Activated CD8-positive, alpha-beta memory T cell treated with anti-CD3 and anti-CD28 coated beads, Interleukin-2, amount 10 ng/mL, durations not matched to agents 7 days and 5 days (primary cell): ENCODE data around the gene PGM5. TPM values are rescaled to one million over a fixed set of nuclear protein-coding genes. Genes with fewer than 3 reads are reported as not detected.

Experiments
- ATAC-seq: fragments of 150-1000 bp; cut with Tn5 transposase; one replicate; pipeline ENCODE4 v1.10.0; 2021; ENCODE audit warnings: moderate library complexity
- CTCF ChIA-PET: fragments of 350-600 bp; sonication (Branson Sonifier 250); formaldehyde crosslinking; loops from one replicate; lab custom pipeline; 2021; ENCODE audit warnings: antibody characterized with exemption; lab: Charles Lee
- DNase-seq: peaks from one replicate; pipeline ENCODE4 v3.0.0-alpha.2; 2020
- H3K27ac Mint-ChIP-seq: one replicate; pipeline ENCODE4 v1.8.0; 2021; ENCODE audit warnings: mild to moderate bottlenecking, mixed read lengths
- H3K27me3 Mint-ChIP-seq: one replicate; pipeline ENCODE4 v1.8.0; 2021; ENCODE audit warnings: mixed read lengths
- H3K36me3 Mint-ChIP-seq: one replicate; pipeline ENCODE4 v1.8.0; 2021; ENCODE audit warnings: mild to moderate bottlenecking, mixed read lengths
- H3K4me1 Mint-ChIP-seq: one replicate; pipeline ENCODE4 v1.8.0; 2021; ENCODE audit warnings: mixed read lengths
- H3K4me3 Mint-ChIP-seq: one replicate; pipeline ENCODE4 v1.8.0; 2021; ENCODE audit warnings: mild to moderate bottlenecking, moderate library complexity, mixed read lengths
- H3K9me3 Mint-ChIP-seq: one replicate; pipeline ENCODE4 v1.8.0; 2022; ENCODE audit warnings: low read depth, mixed read lengths
- total RNA-seq, 2 experiments: library from RNA; stranded (reverse); gene quantifications; one replicate each; pipeline ENCODE4 v1.2.3, GENCODE V29; 2021

The PGM5 gene
- total RNA-seq, 2 experiments from 2014 or later = not detected

DNA sequence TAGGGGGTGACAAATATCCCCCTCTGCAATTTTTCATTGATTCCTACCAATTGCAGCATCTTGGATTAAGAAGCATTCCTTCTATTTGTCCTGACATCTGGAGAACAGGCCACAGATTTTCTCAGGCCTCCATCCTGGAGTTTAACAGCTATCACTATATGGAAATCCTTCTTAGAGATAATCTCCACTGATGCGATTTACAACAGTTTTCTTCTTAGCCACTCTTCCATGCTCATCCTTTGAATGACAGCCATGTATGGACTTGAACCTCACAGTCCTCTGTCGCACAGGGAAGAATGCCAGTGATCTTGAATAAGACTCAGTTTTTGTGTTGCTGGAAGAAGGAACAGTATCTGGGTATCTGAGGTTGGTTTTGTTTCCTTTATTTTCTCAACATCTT lies 73.2 kb downstream of the PGM5 start:
- no peaks in the 10 kb centered on the region for H3K9me3 Mint-ChIP-seq
- H3K27me3 Mint-ChIP-seq = peaks cover 3% of the 10 kb centered on the region
- no peak overlapping the region for H3K27ac Mint-ChIP-seq
- no peaks in the 10 kb centered on the region for H3K36me3 Mint-ChIP-seq
- no peak for DNase-seq
- CTCF ChIA-PET = no interaction called here
- no peak for ATAC-seq
- no peak overlapping the region for H3K4me3 Mint-ChIP-seq
- no peaks in the 10 kb centered on the region for H3K4me1 Mint-ChIP-seq

DNA sequence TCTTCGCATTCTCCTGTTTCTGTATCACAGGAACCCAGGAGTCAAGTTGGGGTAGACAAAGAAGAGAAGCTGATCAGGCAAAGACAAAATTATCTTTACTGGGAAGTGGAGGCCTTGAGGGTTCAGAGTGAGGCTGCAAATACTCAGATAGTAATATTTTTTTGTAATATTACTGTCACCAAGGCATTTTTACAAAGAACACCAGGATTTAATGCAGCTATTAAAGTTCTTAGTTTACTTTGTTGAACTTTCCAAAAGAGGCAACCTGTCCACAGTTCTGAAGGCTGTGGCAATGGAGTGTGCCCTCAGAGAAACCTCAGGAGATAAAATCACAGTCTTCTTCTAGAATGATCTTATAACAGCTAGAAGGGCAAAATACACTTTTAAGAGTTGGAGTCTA lies 74.9 kb downstream of the PGM5 start:
- Mint-ChIP-seq H3K27ac (no peak overlapping the region), H3K27me3 (peaks cover 5% of the 10 kb centered on the region), H3K9me3 (no peaks in the 10 kb centered on the region), H3K4me3 (no peak overlapping the region), H3K4me1 (no peaks in the 10 kb centered on the region), H3K36me3 (no peaks in the 10 kb centered on the region)
- no peak for DNase-seq
- CTCF ChIA-PET = no interaction called here
- no peak for ATAC-seq

DNA sequence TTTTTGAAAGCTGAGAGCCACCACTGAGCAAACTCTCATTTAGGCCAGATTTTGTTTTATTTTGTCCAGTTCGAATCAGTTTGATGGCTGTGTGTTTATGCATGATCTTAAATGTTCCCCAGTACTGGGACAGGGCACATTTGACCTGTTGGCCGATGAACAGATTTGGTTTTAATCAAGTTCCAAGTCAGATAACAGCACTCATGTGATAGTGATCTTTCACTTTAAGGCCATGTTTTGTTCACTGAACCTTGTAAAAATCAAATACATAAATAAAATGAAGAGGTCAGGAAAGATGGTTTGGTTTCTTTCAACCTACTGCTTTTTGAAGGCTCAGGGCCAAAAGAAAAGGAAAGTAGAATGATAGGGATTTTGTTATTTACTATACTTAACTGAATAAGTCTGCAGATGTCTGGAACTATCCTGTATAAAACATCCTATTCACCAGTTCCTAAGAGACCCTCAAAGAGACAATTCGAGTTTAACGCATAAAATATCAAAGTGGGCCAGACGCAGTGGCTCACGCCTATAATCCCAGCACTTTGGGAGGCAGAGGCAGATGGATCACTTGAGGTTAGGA lies 77.2 kb downstream of the PGM5 start:
- H3K36me3 Mint-ChIP-seq = no peaks in the 10 kb centered on the region
- H3K27ac Mint-ChIP-seq = no peak overlapping the region
- H3K27me3 Mint-ChIP-seq = peaks cover 5% of the 10 kb centered on the region
- DNase-seq = no peak
- H3K9me3 Mint-ChIP-seq = no peaks in the 10 kb centered on the region
- CTCF ChIA-PET = no interaction called here
- no peak overlapping the region for H3K4me3 Mint-ChIP-seq
- no peak for ATAC-seq
- no peaks in the 10 kb centered on the region for H3K4me1 Mint-ChIP-seq

DNA sequence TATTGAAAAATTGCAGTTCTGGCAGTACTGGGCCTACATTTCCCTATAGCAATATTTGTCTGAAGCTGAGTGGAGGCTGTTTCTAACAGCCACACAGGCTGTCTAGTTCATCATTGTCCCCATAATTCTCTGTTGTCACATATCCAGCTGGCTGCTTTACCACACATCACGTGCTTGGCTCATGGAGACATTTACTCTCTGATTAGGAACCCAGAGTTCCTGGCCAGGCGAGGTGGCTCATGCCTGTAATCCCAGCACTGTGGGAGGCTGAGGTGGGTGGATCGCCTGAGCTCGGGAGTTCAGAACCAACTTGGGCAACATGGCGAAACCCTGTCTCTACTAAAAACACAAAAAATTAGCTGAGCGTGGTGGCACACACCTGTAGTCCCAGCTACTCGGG lies 81.4 kb downstream of the PGM5 start:
- no peaks in the 10 kb centered on the region for H3K9me3 Mint-ChIP-seq

DNA sequence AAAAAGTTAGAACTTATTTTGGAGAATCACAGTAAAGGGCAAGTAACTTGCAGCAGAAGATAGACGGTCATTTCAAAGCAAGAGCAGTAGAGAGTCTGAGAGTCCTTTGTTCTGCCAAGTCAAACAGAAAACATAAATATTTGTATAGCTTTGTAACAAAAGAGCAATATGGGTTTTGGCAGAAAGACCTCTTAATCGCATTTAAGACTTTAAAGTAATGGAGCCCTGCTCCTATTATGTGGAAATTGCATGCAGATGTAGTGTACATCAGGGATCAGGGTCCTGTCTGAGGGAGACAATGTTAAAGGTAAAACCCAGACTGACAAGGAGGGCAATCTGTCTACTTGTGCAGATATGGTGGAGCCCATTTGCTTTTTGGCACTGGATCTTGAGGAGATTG lies 87.2 kb downstream of the PGM5 start:
- Mint-ChIP-seq H3K4me3 (no peak overlapping the region), H3K27me3 (no peaks in the 10 kb centered on the region), H3K4me1 (no peaks in the 10 kb centered on the region), H3K27ac (no peak overlapping the region), H3K36me3 (no peaks in the 10 kb centered on the region), H3K9me3 (no peaks in the 10 kb centered on the region)
- DNase-seq (no peak), ATAC-seq (no peak)
- CTCF ChIA-PET = no interaction called here

More for the DNA sequence above, 81.4 kb downstream of the PGM5 start:
- ATAC-seq = no peak
- Mint-ChIP-seq H3K4me3 (no peak overlapping the region), H3K27me3 (peaks cover 5% of the 10 kb centered on the region), H3K4me1 (no peaks in the 10 kb centered on the region), H3K36me3 (no peaks in the 10 kb centered on the region), H3K27ac (no peak overlapping the region)
- CTCF ChIA-PET = no interaction called here
- DNase-seq = no peak

DNA sequence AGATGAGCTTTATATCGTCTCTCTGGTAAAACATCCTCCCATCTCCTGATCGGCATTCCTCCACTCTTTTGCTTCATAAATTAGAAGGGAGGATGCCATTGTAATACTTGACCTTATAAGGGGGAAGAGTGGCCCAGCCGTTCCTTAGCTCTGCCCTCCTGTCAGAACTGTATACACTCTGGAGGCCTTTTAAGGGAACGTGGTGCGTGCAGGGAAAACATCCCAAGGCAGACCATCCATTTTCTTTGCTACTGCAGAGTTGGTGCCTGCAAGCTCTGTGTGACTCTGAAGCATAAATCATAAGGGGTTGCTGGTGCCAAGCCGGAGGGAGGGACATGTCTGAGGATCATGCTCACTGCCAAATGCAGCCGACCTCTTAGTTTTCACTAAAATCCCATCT lies 90.4 kb downstream of the PGM5 start:
- H3K36me3 Mint-ChIP-seq = no peaks in the 10 kb centered on the region
- no peak for DNase-seq
- H3K9me3 Mint-ChIP-seq = no peaks in the 10 kb centered on the region
- ATAC-seq = no peak
- no peaks in the 10 kb centered on the region for H3K27me3 Mint-ChIP-seq
- no peaks in the 10 kb centered on the region for H3K4me1 Mint-ChIP-seq
- H3K27ac Mint-ChIP-seq = no peak overlapping the region
- H3K4me3 Mint-ChIP-seq = no peak overlapping the region
- CTCF ChIA-PET = no interaction called here

DNA sequence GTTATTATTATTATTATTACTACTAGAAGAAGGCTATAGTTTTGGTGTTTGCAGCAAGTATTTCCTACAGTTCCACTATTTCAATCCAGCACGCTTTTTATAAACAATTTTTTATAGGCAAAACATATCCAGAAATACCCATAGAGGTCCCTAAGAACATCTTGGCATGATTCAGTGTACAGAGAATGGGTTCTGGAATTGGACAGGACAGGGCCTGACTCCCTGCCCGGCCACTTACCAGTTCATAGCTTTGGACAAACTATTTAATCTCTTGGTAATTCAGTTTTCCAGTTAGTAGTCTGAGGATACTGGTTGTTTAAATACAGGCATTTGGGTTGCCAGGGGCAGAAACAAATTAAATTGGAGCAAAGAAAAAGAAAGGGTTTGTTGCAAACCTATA lies 91.2 kb downstream of the PGM5 start:
- CTCF ChIA-PET = no interaction called here

DNA sequence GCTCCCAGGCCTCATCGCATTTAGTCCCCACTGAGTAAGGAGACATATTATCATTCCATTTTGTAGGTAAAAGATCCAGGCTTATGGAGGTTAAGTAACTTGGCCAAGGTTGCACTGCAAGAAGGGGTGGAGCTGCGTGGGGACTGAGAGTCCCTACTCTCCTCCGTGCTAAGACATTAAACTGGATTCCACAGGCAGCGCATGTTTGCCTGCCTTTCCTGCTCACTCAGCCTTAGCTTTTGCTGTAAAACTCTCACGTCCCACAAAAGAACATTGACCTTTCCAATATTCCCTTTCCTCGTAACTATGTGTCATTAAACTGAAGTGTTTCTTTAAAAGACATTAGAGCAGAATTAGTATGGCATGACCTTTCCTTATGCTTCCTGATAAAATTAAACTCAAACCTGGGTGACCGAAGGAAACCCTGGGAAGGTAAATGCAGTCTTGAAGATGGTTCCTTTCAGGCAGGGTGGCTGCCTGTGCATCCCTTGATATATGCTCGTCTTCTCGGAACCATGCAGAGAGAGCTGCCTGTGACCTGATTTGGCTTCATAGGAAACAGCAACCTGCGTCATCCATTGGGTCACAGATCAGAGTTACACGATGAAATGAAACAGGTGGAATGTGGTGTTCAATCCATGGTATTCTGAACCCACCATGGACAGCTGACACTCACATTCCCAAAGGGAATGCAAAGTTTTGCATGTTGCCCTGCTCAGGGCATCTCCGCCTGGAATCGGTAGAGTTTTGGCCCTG lies 98.3 kb downstream of the PGM5 start:
- DNase-seq = no peak
- no peaks in the 10 kb centered on the region for H3K4me1 Mint-ChIP-seq

More for the DNA sequence above, 91.2 kb downstream of the PGM5 start:
- Mint-ChIP-seq H3K27ac (no peak overlapping the region), H3K4me3 (no peak overlapping the region), H3K27me3 (no peaks in the 10 kb centered on the region), H3K36me3 (no peaks in the 10 kb centered on the region), H3K4me1 (no peaks in the 10 kb centered on the region), H3K9me3 (no peaks in the 10 kb centered on the region)
- ATAC-seq (no peak), DNase-seq (no peak)

DNA sequence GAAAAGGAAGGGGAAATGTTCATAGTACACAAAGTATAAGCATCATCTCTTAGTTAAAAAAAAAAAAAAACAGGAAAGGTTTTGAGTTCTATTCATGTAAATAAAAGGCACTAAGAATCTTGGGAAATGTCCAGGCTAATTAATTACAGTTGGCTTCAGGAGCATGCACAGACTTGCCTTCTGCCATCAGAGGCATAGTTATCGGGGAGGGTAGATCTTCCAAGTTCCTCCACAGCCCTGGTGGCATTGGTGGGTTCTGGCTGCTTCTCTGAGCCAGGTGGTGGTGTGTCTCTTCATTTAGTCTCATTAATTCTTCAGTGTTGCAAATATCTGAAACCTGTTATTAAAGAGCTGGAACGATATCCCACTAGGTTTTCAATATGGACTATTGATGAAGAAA lies 99.0 kb downstream of the PGM5 start:
- Mint-ChIP-seq H3K4me1 (no peaks in the 10 kb centered on the region), H3K4me3 (no peak overlapping the region), H3K27me3 (no peaks in the 10 kb centered on the region), H3K27ac (no peak overlapping the region), H3K9me3 (no peaks in the 10 kb centered on the region), H3K36me3 (no peaks in the 10 kb centered on the region)
- ATAC-seq = no peak
- no peak for DNase-seq
- CTCF ChIA-PET = interaction anchor here (0.6 kb wide), 1 partner anchor 32 kb away, joined by 3 read pairs; no protein-coding TSS in a partner anchor

More for the DNA sequence above, 98.3 kb downstream of the PGM5 start:
- ATAC-seq = no peak
- Mint-ChIP-seq H3K36me3 (no peaks in the 10 kb centered on the region), H3K27me3 (no peaks in the 10 kb centered on the region), H3K4me3 (no peak overlapping the region), H3K27ac (no peak overlapping the region), H3K9me3 (no peaks in the 10 kb centered on the region)
- CTCF ChIA-PET = no interaction called here

DNA sequence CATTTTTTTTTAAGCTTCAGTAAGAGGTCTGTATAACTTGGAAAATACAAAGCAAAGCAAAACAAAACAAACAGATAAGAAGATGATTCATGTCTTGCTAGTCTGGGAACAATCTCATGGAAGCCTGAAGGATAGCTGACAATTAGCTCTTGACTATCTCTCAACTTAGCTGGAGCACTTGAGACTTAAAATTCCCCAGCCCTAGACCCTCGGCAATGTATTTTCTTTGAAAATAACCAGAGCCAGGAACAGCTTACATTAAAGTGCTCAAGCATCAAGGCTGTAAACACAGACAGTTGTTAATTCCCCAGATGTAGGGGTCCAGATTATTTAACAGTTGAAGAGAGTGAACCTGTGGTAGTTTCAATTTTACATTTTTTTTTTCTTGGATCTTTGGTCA lies 101.4 kb downstream of the PGM5 start:
- peaks cover 2% of the 10 kb centered on the region for H3K27me3 Mint-ChIP-seq
- CTCF ChIA-PET = no interaction called here
- DNase-seq = no peak
- no peak overlapping the region for H3K27ac Mint-ChIP-seq
- no peaks in the 10 kb centered on the region for H3K9me3 Mint-ChIP-seq
- ATAC-seq = no peak
- H3K4me1 Mint-ChIP-seq = no peaks in the 10 kb centered on the region
- no peak overlapping the region for H3K4me3 Mint-ChIP-seq
- no peaks in the 10 kb centered on the region for H3K36me3 Mint-ChIP-seq

DNA sequence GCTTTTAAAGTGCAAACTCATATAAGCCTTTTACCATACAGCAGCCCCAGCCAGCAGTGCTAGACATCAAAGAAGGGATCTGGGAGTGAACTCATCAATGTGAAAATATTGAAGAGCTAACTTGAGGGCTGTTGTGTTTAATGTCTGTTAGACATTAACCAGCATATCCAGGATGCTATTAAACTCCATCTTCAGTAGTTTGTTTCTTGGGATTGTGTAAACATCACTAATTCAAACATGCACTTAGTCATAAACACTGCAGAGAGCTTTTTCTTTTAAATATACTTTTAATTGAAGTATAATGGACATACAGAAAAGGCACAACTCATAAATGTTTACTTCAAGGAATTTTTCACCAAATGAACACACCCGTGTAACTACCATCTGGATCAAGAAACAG lies 102.5 kb downstream of the PGM5 start:
- peaks cover 2% of the 10 kb centered on the region for H3K27me3 Mint-ChIP-seq

DNA sequence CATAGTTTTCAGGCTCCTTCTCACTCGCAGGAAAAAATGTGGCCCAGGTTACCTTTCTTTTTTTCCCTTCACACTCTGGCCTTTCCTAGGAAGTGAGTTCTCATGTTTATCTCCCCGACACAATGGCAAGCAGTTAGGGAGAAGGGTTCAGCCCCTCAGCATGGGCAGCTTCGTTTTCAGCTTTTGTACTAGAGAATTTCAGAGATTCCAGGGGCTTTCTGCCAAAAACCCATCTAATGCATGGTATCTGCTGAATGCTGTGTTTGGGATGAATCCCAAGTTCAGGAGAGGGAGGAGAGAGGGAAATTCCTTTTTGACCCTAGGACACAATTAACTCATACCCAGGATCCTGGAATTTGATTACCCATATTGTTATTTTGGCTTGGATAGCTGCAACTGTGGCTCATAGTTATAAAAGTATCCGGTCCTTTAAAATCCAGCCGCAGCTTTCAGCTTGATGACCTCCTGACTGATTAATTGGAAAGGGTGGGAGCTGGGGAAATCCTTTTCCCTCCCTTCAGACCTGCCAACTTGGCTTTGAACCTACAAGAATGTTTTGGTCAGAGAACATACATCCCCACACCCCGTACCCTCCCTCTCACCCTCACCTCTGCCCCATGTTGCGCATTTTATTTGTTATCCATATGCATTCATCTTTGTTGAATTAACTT lies 105.8 kb downstream of the PGM5 start:
- Mint-ChIP-seq H3K4me1 (no peaks in the 10 kb centered on the region), H3K27ac (no peak overlapping the region), H3K4me3 (no peak overlapping the region), H3K36me3 (no peaks in the 10 kb centered on the region), H3K9me3 (no peaks in the 10 kb centered on the region), H3K27me3 (peaks cover 8% of the 10 kb centered on the region)
- ATAC-seq (no peak), DNase-seq (no peak)
- CTCF ChIA-PET = no interaction called here

More for the DNA sequence above, 102.5 kb downstream of the PGM5 start:
- DNase-seq (no peak), ATAC-seq (no peak)
- no peak overlapping the region for H3K27ac Mint-ChIP-seq
- no peaks in the 10 kb centered on the region for H3K36me3 Mint-ChIP-seq
- no peaks in the 10 kb centered on the region for H3K9me3 Mint-ChIP-seq
- no peaks in the 10 kb centered on the region for H3K4me1 Mint-ChIP-seq
- CTCF ChIA-PET = no interaction called here
- H3K4me3 Mint-ChIP-seq = no peak overlapping the region

DNA sequence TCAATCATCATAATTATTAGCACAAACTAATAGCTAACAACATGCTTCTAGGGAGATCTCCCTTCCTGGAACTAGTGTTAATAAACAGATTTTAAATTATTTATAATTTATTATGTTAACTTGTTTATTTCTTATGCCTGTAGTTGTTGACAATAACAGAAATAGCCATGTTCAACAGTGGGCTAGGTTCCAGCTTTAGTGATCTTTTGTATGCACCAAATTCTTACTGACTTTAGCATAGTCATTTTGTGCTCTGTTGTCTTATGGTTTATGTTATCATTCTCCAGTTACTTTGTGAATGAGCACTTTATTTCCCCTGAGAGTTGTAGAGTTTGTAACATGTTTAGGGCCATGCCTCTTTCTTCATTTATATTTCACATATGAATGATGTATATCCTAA lies 113.7 kb downstream of the PGM5 start:
- Mint-ChIP-seq H3K9me3 (no peaks in the 10 kb centered on the region), H3K27ac (no peak overlapping the region), H3K36me3 (no peaks in the 10 kb centered on the region), H3K27me3 (peaks cover 11% of the 10 kb centered on the region), H3K4me1 (no peaks in the 10 kb centered on the region), H3K4me3 (no peak overlapping the region)
- DNase-seq (no peak), ATAC-seq (no peak)
- CTCF ChIA-PET = no interaction called here

DNA sequence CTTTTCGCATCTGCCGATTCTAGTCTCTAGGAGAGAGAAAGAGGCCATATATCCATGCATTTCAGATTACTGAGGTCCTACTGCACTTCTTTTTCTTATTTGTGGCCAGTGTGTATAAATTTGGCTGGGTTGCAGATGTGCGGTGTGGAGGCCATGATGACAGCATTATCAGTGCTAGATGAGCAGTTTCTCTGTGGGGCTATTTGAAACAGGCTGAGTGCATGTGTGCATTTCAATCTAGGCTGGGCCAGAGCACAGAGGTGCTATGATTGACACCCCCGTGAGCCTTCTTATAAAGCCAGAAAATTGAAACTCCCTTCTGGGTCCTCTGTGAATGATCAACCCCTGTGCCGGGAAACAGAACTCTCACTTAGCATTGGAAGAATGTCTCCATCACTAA lies 114.2 kb downstream of the PGM5 start:
- ATAC-seq = no peak
- CTCF ChIA-PET = no interaction called here
- Mint-ChIP-seq H3K9me3 (no peaks in the 10 kb centered on the region), H3K4me1 (no peaks in the 10 kb centered on the region), H3K27me3 (peaks cover 11% of the 10 kb centered on the region), H3K27ac (no peak overlapping the region), H3K4me3 (no peak overlapping the region), H3K36me3 (no peaks in the 10 kb centered on the region)
- no peak for DNase-seq
